GM12891 (cell line): ENCODE data around the gene HOXD3. TPM values are rescaled to one million over a fixed set of nuclear protein-coding genes. Genes with fewer than 3 reads are reported as not detected.

ENCODE experiments used
- DNase-seq: peaks from one replicate; pipeline ENCODE4 v3.0.0; 2011; ENCODE audit warnings: low spot score; ENCODE audit not compliant: insufficient read length
- FAIRE-seq: peaks from 2 replicates; lab custom pipeline; 2011; peaks lifted over from hg19 to GRCh38; lab: Jason Lieb, UNC
- PAX5 ChIP-seq: IDR thresholded peaks from 2 replicates; pipeline ENCODE4 v1.6.1; 2011; ENCODE audit warnings: low read length, moderate library complexity, mild to moderate bottlenecking; ENCODE audit not compliant: insufficient read depth, severe bottlenecking
- POLR2A ChIP-seq: IDR thresholded peaks from 2 replicates; pipeline ENCODE4 v1.6.1; 2011; ENCODE audit warnings: low read depth, low read length, control low read depth
- POLR2AphosphoS5 ChIP-seq: IDR thresholded peaks from 2 replicates; pipeline ENCODE4 v1.6.1; 2011; ENCODE audit warnings: low read depth, low read length, control low read depth
- POU2F2 ChIP-seq: IDR thresholded peaks from 2 replicates; pipeline ENCODE4 v1.6.1; 2011; ENCODE audit warnings: low read depth, mild to moderate bottlenecking, control low read depth, low read length, moderate library complexity
- SPI1 ChIP-seq: IDR thresholded peaks from 2 replicates; pipeline ENCODE4 v1.6.1; 2011; ENCODE audit warnings: low read depth, low read length, control low read depth
- TAF1 ChIP-seq: IDR thresholded peaks from 2 replicates; pipeline ENCODE4 v1.6.1; 2011; ENCODE audit warnings: low read depth, low read length, control low read depth
- polyA plus RNA-seq: library from polyadenylated mRNA; unstranded; fragments of >200 nt; gene quantifications from one replicate; pipeline ENCODE4 v1.2.1, GENCODE V29; 2012; ENCODE audit warnings: low read depth, missing spikeins, inconsistent platforms; ENCODE audit not compliant: missing spikeins

The HOXD3 gene
- not detected for polyA plus RNA-seq

DNA sequence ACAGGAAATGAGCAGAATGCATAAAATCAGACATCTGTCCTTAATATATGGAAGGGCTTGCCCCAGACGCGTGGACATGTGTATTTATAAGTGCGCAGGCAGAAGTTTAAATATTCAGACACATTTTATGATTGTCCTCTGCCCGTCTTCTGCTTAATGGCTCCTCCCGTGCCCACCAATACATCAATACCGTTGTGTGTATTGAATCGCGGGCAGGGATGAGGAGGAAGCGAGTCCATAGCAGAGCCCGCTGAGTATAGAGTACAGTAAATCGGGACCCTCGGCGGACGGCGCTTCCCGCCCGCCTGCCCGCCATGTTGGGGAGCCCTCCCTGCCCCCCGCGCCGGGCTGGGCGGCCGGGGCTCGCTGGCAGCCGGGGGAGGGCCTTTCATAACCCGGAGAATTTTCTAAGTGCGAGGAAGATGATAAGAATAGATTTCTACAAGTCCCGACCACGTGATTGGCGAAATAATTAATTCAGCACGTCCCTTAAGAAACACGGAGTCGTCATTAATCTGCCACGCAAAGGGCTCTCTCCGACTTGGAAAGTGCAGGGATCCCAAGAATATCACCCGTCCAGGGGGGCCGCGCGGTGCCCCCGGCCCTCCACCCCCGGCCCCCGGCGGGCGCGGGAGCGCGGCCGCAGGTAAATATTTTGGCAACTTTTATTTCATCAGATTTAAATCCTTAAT, at the start of gene HOXD3:
Gene HOXD3 (plus strand): TSS at position 501 of the 692 bp plus-strand sequence. CDS start 11,808 bp downstream, outside the sequence.
- TF ChIP-seq TAF1 (no peak), POLR2AphosphoS5 (no peak), PAX5 (no peak), POLR2A (no peak), POU2F2 (no peak), SPI1 (no peak)
- FAIRE-seq (no peak), DNase-seq (no peak)

DNA sequence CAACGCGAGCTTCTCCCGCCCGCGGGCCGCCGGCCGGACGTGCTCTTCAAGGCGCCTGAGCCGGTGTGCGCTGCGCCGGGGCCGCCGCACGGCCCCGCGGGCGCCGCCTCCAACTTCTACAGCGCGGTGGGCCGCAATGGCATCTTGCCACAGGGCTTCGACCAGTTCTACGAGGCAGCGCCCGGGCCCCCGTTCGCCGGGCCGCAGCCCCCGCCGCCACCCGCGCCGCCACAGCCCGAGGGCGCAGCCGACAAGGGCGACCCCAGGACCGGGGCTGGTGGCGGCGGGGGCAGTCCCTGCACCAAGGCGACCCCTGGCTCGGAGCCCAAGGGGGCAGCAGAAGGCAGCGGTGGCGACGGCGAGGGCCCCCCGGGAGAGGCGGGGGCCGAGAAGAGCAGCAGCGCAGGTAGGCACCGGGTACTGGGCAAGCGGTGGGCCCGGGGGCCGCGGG, 49.4 kb upstream of the HOXD3 start:
- FAIRE-seq, result no peak
- DNase-seq, result no peak
- TF ChIP-seq TAF1 (no peak), POU2F2 (no peak), POLR2AphosphoS5 (no peak), SPI1 (no peak), POLR2A (no peak), PAX5 (no peak)

DNA sequence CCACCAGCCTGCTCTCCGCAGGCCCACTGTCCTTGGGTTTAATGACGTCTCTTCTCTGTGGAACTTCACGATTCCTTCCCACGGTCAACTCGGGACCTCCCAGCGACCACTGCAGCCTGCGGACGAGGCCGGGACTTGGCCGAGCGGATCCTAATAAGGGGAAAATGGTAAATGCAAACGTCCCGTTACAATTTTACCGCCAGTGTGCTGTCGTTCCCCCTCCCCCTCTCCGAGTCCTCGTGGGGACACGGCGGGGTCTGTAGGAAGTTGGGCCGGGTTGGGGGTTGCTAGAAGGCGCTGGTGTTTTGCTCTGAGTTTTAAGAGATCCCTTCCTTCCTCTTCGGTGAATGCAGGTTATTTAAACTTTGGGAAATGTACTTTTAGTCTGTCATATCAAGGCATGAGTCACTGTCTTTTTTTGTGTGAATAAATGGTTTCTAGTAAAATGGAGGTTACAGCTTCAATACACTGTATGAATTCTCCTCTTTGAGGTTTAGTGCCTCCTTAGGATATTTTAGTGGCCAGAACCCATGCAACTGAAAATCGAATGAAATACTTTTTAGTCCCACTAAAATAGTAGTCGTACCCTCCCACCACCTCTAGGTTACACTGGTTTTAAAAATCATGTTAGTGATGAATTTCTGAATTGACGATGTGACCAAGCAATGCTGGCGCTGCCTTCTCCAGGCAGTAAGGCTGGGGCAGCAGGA, 47.8 kb upstream of the HOXD3 start:
- TF ChIP-seq SPI1, result no peak
- no peak for TF ChIP-seq PAX5
- TF ChIP-seq POLR2AphosphoS5, result no peak
- TF ChIP-seq POLR2A, result no peak
- TF ChIP-seq TAF1, result no peak
- no peak for TF ChIP-seq POU2F2
- DNase-seq (no peak), FAIRE-seq (no peak)

DNA sequence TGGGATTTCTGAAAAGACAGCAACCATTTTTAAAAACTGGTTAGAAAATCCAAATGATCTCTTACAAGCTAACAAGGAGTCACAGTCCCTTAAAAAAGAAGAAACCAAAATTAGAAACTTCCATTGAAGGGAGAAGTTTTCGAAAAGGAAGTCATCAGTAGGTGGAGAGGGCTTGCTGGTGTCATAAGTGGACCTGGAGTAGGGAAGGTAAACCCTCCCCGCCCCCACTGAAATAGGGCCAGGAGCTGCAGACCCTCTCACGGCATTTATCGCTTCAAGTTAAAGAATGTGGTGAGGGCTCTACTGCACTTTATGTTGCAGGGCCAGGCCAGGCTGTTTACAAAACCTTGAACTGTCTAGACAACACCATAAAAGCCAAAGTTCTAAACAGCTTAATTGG, 47.2 kb upstream of the HOXD3 start:
- TF ChIP-seq SPI1 (no peak), PAX5 (no peak), TAF1 (no peak)
- no peak for FAIRE-seq

DNA sequence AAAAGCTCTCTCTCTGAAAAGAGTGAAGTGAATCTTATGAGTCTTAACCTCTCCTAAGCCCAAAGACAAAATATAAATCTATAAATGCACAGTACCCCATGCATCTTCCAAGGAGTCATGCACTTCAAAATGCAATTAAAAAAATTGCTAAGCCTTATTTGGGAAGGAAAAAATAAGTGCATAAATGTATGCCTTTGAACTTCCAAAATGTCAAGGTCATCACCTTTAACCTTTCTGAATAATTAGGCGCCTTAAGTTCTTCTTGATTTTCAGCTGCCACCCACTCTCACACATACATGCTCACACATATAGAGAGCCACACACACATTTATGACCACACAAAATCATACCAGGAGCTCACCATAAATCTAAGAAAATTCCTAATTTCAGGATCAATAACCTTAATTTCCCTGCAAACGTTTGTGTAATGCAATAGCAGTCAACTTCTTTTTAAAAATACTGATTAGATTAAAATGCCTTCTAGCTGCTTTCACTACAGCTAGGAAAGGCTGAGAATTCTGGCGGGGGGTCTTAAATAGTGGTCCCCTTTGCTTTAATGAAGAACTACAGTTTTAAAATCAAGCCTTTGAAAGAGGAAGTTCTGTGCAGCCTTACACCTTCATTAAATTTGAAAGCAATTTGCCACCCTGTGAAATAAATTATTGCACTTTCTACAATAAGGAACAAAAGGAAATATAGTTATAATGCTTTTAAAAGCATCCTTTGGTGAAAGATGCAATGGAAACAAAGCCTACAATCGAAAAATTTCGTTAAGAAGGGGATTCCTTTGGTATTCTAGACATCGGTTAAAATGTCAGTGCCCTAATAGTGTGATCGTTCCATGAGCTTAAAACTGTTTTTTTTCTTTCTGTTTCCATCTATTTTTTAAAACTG, 46.4 kb upstream of the HOXD3 start:
- TF ChIP-seq SPI1 (no peak), POLR2AphosphoS5 (no peak), TAF1 (no peak), PAX5 (no peak), POLR2A (no peak), POU2F2 (no peak)
- DNase-seq (no peak), FAIRE-seq (no peak)

More for the DNA sequence above, 47.2 kb upstream of the HOXD3 start:
- DNase-seq, result no peak

DNA sequence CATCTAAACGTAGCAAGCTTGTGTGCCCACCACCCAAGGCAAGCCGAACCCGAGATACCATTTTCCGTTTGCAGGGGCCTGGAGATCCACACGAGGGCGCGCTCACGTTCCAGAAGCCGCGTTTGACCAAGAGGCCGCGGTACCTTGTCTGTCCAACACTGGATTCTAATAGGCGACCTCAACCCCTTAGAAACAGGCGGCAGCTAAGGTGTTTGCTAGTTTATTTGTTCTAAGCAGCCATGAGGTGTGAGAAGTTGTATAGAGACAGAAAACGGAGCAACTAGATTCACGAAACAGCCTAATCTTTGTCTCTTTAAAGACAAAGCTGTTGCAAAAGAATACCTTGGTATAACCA, 45.8 kb upstream of the HOXD3 start:
- DNase-seq, result no peak
- FAIRE-seq, result no peak
- TF ChIP-seq SPI1, result no peak
- no peak for TF ChIP-seq POLR2AphosphoS5
- no peak for TF ChIP-seq POLR2A
- no peak for TF ChIP-seq PAX5
- no peak for TF ChIP-seq POU2F2
- no peak for TF ChIP-seq TAF1

DNA sequence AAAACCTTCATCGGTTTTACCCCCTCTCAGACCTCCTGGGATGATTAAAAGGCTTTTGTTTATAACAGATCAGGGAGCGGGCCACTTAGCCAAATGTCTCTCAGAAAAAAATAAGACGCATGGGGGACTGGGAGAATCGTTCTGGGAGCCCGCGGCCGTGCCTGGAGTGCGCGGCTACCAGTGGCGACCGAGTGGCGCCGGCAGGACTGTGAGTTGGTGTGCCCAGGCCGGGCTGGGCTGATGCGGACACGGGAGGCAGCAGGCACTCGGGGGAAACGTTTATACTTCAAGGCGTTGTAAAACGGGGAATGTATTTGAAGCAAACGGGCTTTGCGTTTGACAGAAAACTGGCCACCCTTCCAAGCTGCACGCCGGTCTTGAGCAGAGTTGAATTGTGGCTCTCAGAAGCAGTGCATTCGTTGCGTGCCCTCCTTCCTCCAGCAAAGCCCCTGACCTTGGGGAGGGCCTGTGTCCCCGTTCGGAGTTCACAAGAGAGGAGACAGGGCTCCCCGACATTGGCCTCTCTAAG, 45.2 kb upstream of the HOXD3 start:
- DNase-seq (no peak), FAIRE-seq (no peak)
- TF ChIP-seq TAF1 (no peak), POLR2A (no peak), POLR2AphosphoS5 (no peak), POU2F2 (no peak), PAX5 (no peak), SPI1 (no peak)

DNA sequence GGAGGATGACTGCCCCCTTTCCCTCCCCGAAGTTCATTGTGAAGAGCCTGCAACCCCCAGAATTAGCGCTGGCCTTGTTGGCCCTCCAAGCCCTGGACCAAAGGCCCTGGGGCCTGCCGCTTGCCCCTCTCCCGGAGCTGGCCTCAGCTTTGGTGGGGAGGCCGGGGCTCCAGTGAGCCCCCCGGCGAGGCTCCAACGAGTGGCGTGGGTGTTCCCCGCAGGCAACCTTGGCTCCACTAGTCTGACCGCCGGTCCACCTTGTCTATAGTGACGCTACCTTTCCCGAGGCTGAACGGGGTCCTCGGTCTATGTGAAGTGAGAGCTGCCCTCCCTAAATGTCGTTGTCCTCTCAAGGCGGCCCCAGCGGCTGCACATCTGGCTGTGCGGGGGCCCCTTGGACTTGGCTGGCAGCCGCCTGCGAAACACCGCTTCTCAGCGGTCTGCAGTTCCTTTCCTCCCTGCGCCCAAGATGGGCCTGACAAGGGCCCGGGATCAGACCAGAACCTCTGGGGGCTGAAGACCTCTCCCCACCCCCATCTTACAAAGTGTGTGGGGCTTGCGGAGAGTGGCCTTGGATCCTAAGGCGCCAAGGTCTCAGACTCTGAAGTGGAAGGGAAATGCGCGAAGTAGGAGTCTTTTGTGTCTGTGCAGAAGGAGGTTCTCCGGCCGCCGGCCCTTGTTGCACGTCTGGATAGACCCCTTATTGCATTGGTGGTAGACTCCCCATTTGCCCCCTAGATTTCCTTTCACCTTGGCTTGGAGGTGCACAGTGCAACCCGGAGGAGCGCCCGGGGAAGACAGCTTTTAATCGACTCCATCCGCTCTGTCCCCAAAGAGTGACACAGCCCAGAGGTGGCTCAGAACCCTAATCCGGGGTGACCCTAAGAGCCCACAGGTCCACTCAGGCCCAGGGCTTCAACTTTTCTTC, 44.5 kb upstream of the HOXD3 start:
- no peak for DNase-seq
- no peak for FAIRE-seq
- no peak for TF ChIP-seq POLR2AphosphoS5
- TF ChIP-seq SPI1, result no peak
- no peak for TF ChIP-seq POU2F2
- no peak for TF ChIP-seq POLR2A
- no peak for TF ChIP-seq TAF1
- TF ChIP-seq PAX5, result no peak
